Glomerular visceral epithelial cell (primary cell): ENCODE measurements around the gene DNAH8.
A peak's percentile ranks its signal among the peaks of the same experiment; 100 is the strongest.

Experiments
- DNase-seq: peaks from one replicate; pipeline ENCODE4 v3.0.0-alpha.2; 2016; ENCODE audit errors: extremely low spot score

Gene DNAH8

GRCh38 chr6:39009476-39009875 is 294.4 kb downstream of the DNAH8 start:
- DNase-seq: no peak

- no peak for DNase-seq
Measured at GRCh38 chr6:39016839-39017546, 301.9 kb downstream of the DNAH8 start.

- DNase-seq: no peak
Measured at GRCh38 chr6:39017547-39017880, 302.4 kb downstream of the DNAH8 start.

GRCh38 chr6:39018103-39018502 is 303.0 kb downstream of the DNAH8 start:
- no peak for DNase-seq

GRCh38 chr6:39020136-39020535 is 305.0 kb downstream of the DNAH8 start:
- no peak for DNase-seq

- no peak for DNase-seq
Measured at GRCh38 chr6:39021041-39021440, 305.9 kb downstream of the DNAH8 start.

- DNase-seq: no peak
Measured at GRCh38 chr6:39021779-39022178, 306.7 kb downstream of the DNAH8 start.

- no peak for DNase-seq
Measured at GRCh38 chr6:39026175-39026574, 311.1 kb downstream of the DNAH8 start.

- DNase-seq: peak; percentile 25
Measured at GRCh38 chr6:39029156-39030011, 314.3 kb downstream of the DNAH8 start.

- DNase-seq: no peak
Measured at GRCh38 chr6:39035681-39036080, 320.6 kb downstream of the DNAH8 start.

GRCh38 chr6:39037082-39037508 is 322.0 kb downstream of the DNAH8 start:
- no peak for DNase-seq

GRCh38 chr6:39037707-39038106 is 322.6 kb downstream of the DNAH8 start:
- DNase-seq: no peak

GRCh38 chr6:39040080-39040673 is 325.1 kb downstream of the DNAH8 start:
- DNase-seq: no peak

GRCh38 chr6:39041072-39041471 is 326.0 kb downstream of the DNAH8 start:
- no peak for DNase-seq

GRCh38 chr6:39043776-39044175 is 328.7 kb downstream of the DNAH8 start:
- no peak for DNase-seq

GRCh38 chr6:39044181-39044580 is 329.1 kb downstream of the DNAH8 start:
- DNase-seq: no peak

GRCh38 chr6:39047434-39048327 is 332.6 kb downstream of the DNAH8 start:
- no peak for DNase-seq

GRCh38 chr6:39048481-39049399 is 333.6 kb downstream of the DNAH8 start, which contains the start of gene GLP1R:
Gene GLP1R (plus strand): TSS chr6:39048781. CDS start chr6:39048841, 60 bp downstream.
- no peak for DNase-seq

- DNase-seq: no peak
Measured at GRCh38 chr6:39049575-39050283, 334.6 kb downstream of the DNAH8 start.
